Activated naive CD4-positive, alpha-beta T cell treated with anti-CD3 and anti-CD28 coated beads, Interleukin-2, amount 50 U/mL, for 72 hours (primary cell): ENCODE measurements around the gene DLG2. TPM values are rescaled to one million over a fixed set of nuclear protein-coding genes. Genes with fewer than 3 reads are reported as not detected.

ENCODE experiments used
- ATAC-seq, 2 donors: fragments of 150-1000 bp; cut with Tn5 transposase; 2 replicates each; pipeline ENCODE4 v1.10.0; 2021; ENCODE audit warnings: mild to moderate bottlenecking in 2 of 2, moderate library complexity in 2 of 2
- DNase-seq, 2 donors: peaks; one replicate each; pipeline ENCODE4 v3.0.0; 2021 to 2022; ENCODE audit warnings: low spot score in 2 of 2
- H3K27ac Mint-ChIP-seq, 2 donors: one replicate each; pipeline ENCODE4 v1.8.0; 2022; ENCODE audit warnings: mild to moderate bottlenecking in 2 of 2, mixed read lengths in 2 of 2
- H3K36me3 Mint-ChIP-seq, 2 donors: one replicate each; pipeline ENCODE4 v1.8.0; 2022; ENCODE audit warnings: mixed read lengths in 2 of 2
- H3K9me3 Mint-ChIP-seq, 2 donors: one replicate each; pipeline ENCODE4 v1.8.0; 2022; ENCODE audit warnings: mixed read lengths in 2 of 2
- total RNA-seq, 2 donors: library from RNA; stranded (reverse); gene quantifications; one replicate each; pipeline ENCODE4 v1.2.3, GENCODE V29; 2022

The DLG2 gene
- total RNA-seq, 2 donors from 2014 or later, result 4.2 to 5.4 TPM

DNA sequence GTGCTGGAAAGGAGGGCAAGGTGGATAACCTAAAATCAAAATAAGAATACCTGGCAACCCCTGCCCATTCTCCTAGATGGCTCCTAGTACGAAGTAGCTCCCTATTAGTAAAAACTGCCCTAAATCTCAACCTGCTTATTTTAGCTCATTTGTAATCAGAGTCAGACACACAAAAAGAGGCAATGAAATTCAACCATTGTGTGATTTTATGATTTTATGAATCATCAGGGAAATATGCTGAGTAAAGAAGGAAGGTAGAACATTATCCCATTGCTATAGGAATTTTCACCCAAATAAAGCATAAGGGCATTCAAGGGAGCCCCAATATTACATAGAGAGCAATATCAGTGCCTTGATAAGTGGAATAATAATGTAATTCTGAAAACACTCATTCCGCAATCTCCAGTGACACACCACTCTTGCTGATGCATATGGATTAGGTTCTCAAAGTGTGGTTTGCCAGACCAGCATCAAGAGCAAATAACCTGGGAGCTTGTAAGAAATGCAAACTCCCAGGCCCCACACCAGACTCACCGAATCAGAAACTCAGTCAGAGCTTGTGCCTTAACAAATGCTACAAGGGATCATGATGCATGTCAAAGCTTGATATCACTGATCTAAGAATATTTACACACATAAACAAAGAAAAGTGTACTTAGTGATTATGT, 789.6 kb downstream of the DLG2 start:
- Mint-ChIP-seq H3K36me3 (no peaks in the 10 kb centered on the region), H3K27ac (no peak overlapping the region), H3K9me3 (peaks cover 3 to 5% of the 10 kb centered on the region in 2 donors)
- DNase-seq, result no peak
- ATAC-seq, result no peak

GRCh38 chr11:84836371-84836770, 790.8 kb downstream of the DLG2 start:
- Mint-ChIP-seq H3K36me3 (no peaks in the 10 kb centered on the region), H3K9me3 (peaks cover 3 to 5% of the 10 kb centered on the region in 2 donors), H3K27ac (no peak overlapping the region)
- ATAC-seq, result no peak
- no peak for DNase-seq

GRCh38 chr11:84833488-84834088, 793.6 kb downstream of the DLG2 start:
- no peak for ATAC-seq

GRCh38 chr11:84830372-84830771, 796.8 kb downstream of the DLG2 start:
- H3K36me3 Mint-ChIP-seq, result no peaks in the 10 kb centered on the region
- DNase-seq (no peak), ATAC-seq (no peak)
- H3K9me3 Mint-ChIP-seq, result peaks cover 16 to 17% of the 10 kb centered on the region in 2 donors
- H3K27ac Mint-ChIP-seq, result no peak overlapping the region

More at GRCh38 chr11:84833488-84834088, 793.6 kb downstream of the DLG2 start:
- Mint-ChIP-seq H3K27ac (no peak overlapping the region), H3K9me3 (peaks cover 5 to 6% of the 10 kb centered on the region in 2 donors), H3K36me3 (no peaks in the 10 kb centered on the region)
- no peak for DNase-seq

DNA sequence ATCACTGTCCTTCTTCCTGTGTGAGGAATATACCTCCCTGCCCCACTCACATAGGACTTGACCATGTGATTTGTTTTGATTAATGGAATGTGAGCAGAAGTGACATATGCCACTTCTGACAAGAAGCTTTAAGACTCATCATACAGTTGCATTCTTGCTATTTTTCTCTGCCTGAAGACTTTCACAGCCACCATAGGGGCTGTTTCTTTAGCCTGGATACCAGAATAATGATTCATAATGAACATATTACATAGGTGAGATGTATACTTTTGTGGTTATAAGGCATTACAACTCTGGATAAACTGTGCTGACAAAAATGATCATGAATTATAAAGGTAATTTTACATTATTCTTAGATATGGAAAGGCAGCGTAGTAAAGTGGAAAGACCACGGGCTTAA, 798.0 kb downstream of the DLG2 start:
- peaks cover 16 to 17% of the 10 kb centered on the region in 2 donors for H3K9me3 Mint-ChIP-seq
- H3K27ac Mint-ChIP-seq, result no peak overlapping the region
- ATAC-seq, result no peak
- no peak for DNase-seq
- no peaks in the 10 kb centered on the region for H3K36me3 Mint-ChIP-seq

- ATAC-seq (no peak), DNase-seq (no peak)
- Mint-ChIP-seq H3K36me3 (no peaks in the 10 kb centered on the region), H3K27ac (no peak overlapping the region), H3K9me3 (peaks cover 16 to 17% of the 10 kb centered on the region in 2 donors)
These were observed 798.5 kb downstream of the DLG2 start for GRCh38 chr11:84828616-84829015.

- ATAC-seq (no peak), DNase-seq (no peak)
- H3K27ac Mint-ChIP-seq, result no peak overlapping the region
- H3K36me3 Mint-ChIP-seq, result no peaks in the 10 kb centered on the region
- peaks cover 16 to 22% of the 10 kb centered on the region in 2 donors for H3K9me3 Mint-ChIP-seq
These were observed 802.0 kb downstream of the DLG2 start for GRCh38 chr11:84825106-84825660.

- DNase-seq (no peak), ATAC-seq (no peak)
- Mint-ChIP-seq H3K9me3 (peaks cover 18 to 22% of the 10 kb centered on the region in 2 donors), H3K36me3 (no peaks in the 10 kb centered on the region), H3K27ac (no peak overlapping the region)
These were observed 802.5 kb downstream of the DLG2 start for GRCh38 chr11:84824624-84825023.

DNA sequence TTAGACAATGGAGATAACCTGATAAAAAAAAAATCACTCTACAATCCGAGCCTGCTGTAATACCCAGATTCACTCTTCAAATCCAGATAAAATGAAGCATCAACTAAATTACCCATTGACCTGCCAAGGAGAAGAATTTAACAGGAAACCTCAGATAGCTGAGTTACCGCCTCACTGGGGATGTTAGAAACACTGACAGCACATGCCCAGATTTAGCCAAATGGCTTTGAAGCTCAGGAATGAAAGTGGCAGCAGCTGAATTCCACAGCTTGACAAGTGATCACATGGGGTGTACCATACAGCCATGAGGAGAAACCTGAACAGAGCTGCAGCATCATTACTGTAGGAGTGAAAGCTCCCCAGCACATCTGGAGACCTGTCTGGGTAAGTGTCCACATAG, 807.6 kb downstream of the DLG2 start:
- Mint-ChIP-seq H3K27ac (no peak overlapping the region), H3K36me3 (no peaks in the 10 kb centered on the region), H3K9me3 (peaks cover 17 to 19% of the 10 kb centered on the region in 2 donors)
- ATAC-seq (no peak), DNase-seq (no peak)

DNA sequence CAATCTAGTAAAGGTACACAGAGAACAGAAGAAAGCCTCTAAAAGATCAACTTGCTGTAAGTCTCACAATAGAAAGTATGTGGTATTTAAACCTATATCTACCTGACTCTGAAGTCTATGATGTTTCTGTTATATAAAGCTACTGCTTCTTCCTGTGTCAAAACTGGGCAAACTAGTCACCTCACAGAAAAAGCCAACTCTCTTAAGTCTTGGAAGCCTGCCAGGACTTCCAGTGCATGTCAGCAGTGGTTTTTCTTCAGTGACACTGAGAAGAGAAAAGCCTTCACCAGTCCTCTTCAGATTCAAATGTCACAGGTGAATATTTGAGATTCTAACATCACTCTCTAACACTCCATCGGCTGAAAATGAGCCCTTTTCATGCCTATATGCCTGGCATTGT, 808.0 kb downstream of the DLG2 start:
- peaks cover 21 to 22% of the 10 kb centered on the region in 2 donors for H3K9me3 Mint-ChIP-seq
- ATAC-seq (no peak), DNase-seq (no peak)
- H3K27ac Mint-ChIP-seq, result no peak overlapping the region
- H3K36me3 Mint-ChIP-seq, result no peaks in the 10 kb centered on the region

DNA sequence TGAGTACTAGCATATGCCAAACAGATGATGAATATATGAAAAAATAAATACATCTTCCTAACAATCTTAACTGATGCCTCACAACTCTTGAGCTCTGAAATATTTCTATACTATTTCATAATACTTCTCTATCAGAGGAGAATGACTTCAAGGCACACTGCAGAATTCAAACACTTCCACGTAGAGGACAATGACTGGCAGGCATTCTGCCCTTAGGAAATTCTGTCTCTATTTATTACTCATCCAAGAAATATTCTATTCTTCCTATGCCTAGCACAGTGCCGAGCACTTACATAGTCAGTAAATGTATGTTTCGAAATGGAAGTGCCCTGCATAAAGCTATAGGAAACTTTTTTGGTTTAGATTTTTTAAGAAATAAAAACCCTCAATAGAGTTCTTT, 809.1 kb downstream of the DLG2 start:
- no peak for DNase-seq
- ATAC-seq, result no peak
- Mint-ChIP-seq H3K36me3 (no peaks in the 10 kb centered on the region), H3K27ac (no peak overlapping the region), H3K9me3 (peaks cover 16 to 21% of the 10 kb centered on the region in 2 donors)

GRCh38 chr11:84812471-84812969, 814.6 kb downstream of the DLG2 start:
- no peaks in the 10 kb centered on the region for H3K36me3 Mint-ChIP-seq
- H3K27ac Mint-ChIP-seq, result no peak overlapping the region
- ATAC-seq, result no peak
- peaks cover 14% of the 10 kb centered on the region in 2 donors for H3K9me3 Mint-ChIP-seq
- no peak for DNase-seq

GRCh38 chr11:84806354-84806753, 820.8 kb downstream of the DLG2 start:
- DNase-seq (no peak), ATAC-seq (no peak)
- Mint-ChIP-seq H3K27ac (no peak overlapping the region), H3K9me3 (peaks cover 16 to 24% of the 10 kb centered on the region in 2 donors), H3K36me3 (peaks cover 11 to 23% of the 10 kb centered on the region in 2 donors)

GRCh38 chr11:84804041-84804440, 823.1 kb downstream of the DLG2 start:
- Mint-ChIP-seq H3K36me3 (peaks cover 11 to 23% of the 10 kb centered on the region in 2 donors), H3K27ac (no peak overlapping the region), H3K9me3 (peaks cover 15 to 25% of the 10 kb centered on the region in 2 donors)
- DNase-seq (no peak), ATAC-seq (no peak)

GRCh38 chr11:84800755-84801346, 826.3 kb downstream of the DLG2 start:
- Mint-ChIP-seq H3K36me3 (peaks cover 18 to 22% of the 10 kb centered on the region in 2 donors), H3K27ac (no peak overlapping the region), H3K9me3 (peaks cover 22 to 26% of the 10 kb centered on the region in 2 donors)
- ATAC-seq (no peak), DNase-seq (no peak)

GRCh38 chr11:84799112-84799511, 828.0 kb downstream of the DLG2 start:
- H3K9me3 Mint-ChIP-seq, result peaks cover 19% of the 10 kb centered on the region in 2 donors
- H3K27ac Mint-ChIP-seq, result no peak overlapping the region
- ATAC-seq (no peak), DNase-seq (no peak)
- H3K36me3 Mint-ChIP-seq, result peaks cover 12% of the 10 kb centered on the region in 2 donors

DNA sequence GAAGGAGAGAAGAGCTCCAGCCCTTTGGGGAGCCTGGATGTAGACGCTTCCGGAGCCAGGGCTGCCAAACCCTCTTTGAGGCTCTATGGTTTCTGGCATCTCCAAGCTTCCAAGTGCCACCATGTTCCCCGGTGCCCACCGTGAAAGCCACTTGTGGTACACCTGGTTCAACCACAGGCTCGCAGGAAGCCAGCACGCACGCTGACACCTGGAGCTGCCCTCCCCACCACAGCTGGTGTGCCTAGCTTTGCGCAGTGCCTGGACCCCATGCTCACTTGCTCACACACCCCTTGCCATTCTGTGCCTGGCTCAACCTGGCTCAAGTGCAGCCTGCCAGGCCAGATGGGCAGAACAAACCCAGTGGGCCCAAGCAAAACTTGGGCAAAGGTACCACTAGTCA, 831.4 kb downstream of the DLG2 start:
- ATAC-seq (no peak), DNase-seq (no peak)
- Mint-ChIP-seq H3K9me3 (peaks cover 36 to 38% of the 10 kb centered on the region in 2 donors), H3K27ac (no peak overlapping the region), H3K36me3 (peaks cover 12 to 21% of the 10 kb centered on the region in 2 donors)
